HG03159 (cell line): ENCODE measurements around the gene SMIM1.
A peak's percentile ranks its signal among the peaks of the same experiment; 100 is the strongest.

ENCODE experiments used
- ATAC-seq: cut with Tn5 transposase; IDR thresholded peaks from one replicate; pipeline ENCODE4 v1.9.1; 2021; ENCODE audit warnings: mild to moderate bottlenecking, moderate library complexity; ENCODE audit not compliant: unreplicated experiment

SMIM1 gene

DNA sequence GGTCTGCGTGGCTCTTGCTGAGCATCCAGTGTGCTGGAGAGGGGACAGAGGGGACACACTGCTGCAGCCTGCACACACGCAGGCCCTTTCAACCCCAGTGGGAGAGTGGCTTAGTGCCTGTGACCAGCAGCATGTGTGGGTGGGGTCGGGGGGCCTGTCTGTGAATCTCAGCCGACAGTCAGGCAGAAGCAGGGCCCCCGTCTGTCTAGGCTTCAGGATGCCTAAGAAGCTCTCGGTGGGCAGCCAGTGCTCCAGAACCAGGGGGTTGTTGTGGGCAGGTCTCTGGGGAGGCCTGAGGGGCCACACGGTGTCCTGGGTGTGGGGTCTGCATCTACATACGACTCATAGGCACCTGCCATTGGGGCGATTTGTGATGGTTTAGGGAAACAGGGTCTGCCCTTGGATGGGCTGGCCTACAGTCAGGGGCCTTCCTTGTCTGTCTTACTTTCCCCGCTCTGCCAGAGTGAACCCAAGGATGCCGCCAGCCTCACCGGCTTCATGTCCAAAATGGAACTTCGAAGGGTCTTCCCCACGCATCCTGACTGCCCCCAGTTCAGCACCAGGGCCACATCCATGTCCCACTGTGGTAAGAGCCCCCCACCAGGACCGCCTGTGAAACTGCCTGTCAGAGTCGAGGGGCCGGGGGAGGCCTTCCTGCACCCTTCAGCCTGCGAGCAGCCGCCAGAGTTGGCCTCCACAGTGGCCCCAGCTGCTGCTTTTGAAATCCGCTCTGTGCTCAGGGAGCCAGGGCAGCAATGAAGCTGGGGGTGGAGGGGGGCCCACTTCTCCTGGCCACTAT is 18.7 kb upstream of the SMIM1 start:
- no peak for ATAC-seq

DNA sequence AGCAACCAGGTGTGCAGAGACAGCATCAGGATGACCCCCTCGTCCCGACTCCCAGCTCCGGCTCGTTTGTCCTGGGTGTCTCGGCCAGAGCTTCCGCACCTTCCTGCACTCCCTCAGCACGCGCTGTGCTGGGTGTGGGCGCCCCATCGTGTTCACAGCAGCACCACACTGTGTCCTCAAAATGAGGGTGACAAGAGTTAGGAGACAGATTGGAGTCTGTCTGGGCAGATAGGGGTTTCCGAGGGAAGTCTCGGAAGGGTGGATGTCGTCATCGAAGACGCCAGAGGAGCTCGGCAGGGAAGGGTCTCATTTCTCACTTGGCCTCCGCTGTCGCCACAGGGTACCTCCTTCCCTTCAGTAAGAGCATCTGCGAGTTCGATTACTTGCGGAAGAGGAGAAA is 16.2 kb upstream of the SMIM1 start:
- no peak for ATAC-seq

- ATAC-seq = no peak
These were observed 13.4 kb upstream of the SMIM1 start for GRCh38 chr1:3759164-3759563.

- ATAC-seq = no peak
These were observed 12.8 kb upstream of the SMIM1 start for GRCh38 chr1:3759796-3760195.

- no peak for ATAC-seq
These were observed 11.1 kb upstream of the SMIM1 start for GRCh38 chr1:3761296-3762010.

- ATAC-seq = no peak
These were observed 10.2 kb upstream of the SMIM1 start for GRCh38 chr1:3762151-3762872.

DNA sequence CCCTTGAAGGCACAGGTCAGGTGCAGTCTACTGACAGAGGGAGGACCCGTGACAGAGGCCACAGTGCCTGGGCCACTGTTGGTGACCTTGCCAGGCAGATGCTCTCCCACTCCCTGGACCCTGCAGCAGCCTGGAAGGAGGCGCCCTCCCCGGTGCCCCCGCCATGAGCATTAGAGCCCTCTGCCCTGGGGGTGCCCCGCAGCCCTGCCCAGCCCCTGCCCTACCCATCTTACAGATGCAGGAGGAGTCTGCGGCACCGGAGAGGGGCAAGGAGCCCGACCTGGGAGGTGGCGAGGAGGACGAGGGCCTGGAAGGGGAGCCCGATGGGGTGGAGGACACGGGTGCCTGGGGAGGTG is 9.7 kb upstream of the SMIM1 start:
- ATAC-seq = no peak

DNA sequence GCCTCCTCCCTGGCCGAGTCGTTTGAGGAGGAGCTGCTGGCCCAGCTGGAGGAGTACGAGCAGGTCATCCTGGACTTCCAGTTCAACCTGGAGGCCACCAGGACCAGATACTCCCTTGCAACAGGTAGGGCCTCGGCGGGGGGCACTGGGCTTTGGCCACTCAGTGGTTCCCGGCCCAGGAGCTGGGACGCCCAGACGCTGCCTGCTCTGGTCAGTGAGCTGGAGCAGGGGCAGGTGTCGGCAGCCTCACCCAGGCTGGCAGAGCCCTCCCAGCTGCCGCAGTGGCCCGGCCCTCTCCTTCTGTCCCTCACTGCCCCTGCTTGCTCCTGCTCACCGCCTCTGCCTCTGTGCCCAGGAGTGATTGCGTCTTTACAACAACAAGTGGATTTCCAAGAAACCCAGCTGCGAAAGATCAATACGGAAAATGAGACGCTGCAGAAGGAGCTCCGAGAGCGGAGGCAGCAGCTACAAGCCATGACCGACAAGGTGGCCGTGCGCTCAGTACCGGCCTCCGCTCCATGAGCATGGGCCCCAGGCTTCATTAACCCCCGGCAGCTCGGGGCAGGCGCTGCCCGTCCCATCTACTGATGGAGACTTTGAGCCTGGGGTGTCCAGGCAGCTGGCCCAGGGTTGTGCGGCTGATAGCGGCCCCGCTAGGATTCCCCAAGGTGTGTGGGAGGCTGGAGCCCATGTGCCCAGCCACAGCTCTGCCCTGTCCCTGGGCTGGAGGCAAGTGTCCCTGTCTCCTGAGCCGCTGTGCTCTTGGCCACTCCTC is 9.0 kb upstream of the SMIM1 start:
- no peak for ATAC-seq

- no peak for ATAC-seq
These were observed 5.1 kb upstream of the SMIM1 start for GRCh38 chr1:3767328-3767925.

DNA sequence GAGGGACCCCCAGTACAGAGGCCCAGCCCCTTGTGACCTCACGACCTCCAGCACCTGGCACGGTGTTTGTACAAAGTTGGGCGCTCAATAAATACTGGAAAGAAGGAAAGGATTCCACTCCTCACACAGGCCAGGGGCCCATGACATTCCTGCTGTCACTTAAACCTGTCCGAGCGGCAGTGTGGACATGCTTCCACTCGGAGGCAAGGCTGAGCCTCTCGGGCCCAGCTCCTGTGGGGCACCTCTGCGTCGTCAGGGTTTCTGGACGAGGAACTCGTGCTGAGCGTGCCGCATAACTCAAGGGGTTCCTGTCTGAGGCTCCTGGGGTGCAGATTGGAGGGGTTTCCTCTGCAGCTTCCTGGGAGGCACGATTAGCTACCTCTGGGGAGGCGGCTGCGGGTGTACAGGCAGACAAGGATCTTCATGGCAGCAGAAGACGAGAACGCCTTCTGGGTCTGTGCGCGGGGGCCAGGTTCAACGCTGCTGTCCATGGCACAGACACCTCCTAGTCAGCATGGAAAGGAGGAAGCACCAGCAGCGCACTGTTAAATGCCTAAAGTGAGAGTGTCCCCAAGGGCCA is 3.6 kb upstream of the SMIM1 start:
- ATAC-seq = no peak

DNA sequence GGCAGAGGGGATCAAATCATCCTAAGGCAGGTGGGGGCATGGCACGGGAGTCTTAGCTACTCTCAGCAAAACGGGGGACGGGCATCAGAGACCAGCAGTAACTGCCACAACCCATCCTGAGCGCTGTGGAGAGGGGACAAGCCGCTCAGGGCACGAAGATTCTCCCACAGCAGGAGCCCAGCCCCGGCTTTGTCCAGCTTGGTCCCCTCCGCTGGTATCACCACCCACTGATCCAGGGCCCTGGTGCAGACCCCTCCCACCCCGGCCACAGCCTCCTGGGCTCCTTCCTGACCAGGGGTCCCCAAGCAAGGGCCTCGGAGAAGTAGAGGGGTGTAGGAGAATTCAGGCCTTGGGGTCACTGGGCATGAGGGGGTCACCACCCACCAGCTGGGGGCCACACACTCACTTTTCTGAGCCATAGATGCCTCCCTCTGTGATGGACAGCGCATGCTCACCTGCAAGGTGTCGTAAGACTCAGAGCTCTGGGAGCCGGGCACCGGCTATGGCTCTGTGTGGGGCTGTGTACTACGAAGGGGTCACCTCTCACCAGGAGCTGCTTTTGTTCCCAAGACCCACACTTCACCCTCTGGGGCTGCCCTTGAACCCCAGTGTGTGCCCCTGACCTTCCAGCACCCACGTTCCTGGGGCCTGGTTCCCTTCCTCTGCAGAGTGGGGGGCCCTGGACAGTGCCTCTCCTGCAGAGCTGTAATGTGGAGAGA is 2.3 kb upstream of the SMIM1 start:
- ATAC-seq = no peak

GRCh38 chr1:3771108-3772026 is 1.2 kb upstream of the SMIM1 start:
- ATAC-seq = no peak

GRCh38 chr1:3772027-3772714 is 378 bp upstream of the SMIM1 start:
- ATAC-seq = peak; percentile 60

GRCh38 chr1:3773572-3774275 is 1.2 kb downstream of the SMIM1 start:
- no peak for ATAC-seq

DNA sequence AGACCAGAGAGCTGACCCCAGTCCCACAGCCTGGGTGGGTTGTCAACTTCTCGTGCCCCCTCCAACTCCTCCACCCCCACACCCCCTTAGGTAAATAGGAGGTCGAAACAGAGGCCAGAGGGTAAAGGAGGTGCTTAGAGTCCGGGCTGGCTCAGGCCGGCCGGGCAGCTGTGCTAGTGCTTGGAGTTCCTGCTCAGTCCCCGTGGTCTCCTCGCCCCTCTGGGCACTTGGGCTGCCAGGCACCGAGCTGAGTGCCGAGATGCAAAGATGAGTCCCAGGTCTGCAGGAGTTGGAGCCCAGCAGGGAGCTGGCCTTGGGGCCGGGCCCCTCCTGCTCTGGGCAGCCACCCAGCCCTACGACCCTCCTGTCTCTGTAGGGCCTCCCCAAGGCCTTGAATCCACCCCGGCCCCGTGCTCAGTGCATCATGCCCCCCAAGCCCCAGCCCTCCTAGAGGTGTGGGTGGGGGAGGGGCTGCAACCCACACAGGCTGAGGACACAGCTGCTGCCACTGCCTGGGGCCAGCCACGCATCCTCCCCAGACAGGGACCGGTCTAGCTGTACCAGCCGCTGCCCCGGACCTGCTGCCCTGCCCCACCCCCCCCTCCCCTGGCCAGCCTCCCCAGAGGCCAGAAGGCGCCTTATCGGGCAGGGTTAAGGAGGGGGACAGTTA is 1.9 kb downstream of the SMIM1 start:
- no peak for ATAC-seq

DNA sequence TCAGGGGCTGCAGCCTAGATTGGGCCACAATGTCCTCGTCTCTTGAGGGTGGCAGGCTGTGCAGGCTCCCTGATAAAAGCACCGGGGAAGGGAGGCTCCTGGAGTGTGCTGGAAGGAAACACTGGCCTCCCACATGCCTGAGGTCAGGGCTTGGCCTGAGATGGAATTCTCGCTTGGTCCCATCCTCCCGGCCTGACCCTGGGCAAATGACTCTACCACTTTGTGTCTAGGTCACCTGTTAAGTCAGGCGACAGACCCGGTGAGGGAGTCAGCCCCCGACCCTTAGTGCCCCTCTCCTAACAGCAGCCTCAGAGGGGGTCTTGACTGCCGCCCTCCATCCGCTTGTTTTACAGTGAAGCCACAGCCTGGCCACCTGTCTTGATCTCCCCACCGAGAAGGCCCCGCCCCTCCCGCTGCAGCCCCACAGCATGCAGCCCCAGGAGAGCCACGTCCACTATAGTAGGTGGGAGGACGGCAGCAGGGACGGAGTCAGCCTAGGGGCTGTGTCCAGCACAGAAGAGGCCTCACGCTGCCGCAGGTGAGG is 2.5 kb downstream of the SMIM1 start:
- ATAC-seq = no peak
